HG03103 (cell line): Measurements from ENCODE around the gene RAI14.

Experiments used
- ATAC-seq: cut with Tn5 transposase; IDR thresholded peaks from one replicate; pipeline ENCODE4 v1.9.1; 2021; ENCODE audit warnings: low read depth; ENCODE audit not compliant: unreplicated experiment

RAI14 gene

DNA sequence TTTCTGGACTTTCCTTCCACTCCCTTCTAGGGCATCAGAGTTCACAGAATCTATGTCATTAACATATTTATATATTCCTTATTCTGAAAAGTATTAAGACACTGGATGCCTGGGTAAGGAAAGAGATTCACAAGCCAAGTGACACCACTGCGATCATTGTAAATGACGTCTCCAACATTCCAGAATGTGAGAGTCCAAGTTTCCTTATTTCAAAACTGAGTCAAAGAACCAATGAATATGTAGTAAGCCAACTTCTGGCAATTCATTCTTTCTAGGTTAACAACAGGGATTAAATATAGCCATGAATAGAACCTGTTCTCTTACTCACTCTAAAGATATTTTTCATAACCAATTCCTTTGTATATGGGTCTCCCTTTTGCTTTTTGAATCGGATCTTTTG is 18.1 kb downstream of the RAI14 start:
- no peak for ATAC-seq

DNA sequence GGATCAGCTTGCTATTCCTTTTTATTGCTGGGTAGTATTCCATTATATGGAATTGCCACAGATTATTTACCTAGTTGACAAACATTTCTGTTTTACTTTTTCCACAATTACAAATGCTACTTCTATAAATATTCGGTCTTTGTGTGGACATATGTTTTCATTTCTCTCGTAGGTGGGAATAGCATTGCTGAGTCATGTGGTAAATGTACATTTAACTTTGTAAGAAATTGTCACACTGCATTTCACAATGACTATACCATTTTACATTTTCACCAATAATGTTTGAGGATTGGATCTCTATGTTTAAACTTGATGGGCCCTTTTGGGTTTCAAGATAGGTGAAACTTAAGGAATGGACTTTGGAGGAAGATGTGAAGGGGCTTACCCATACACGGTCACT is 19.7 kb downstream of the RAI14 start:
- no peak for ATAC-seq

DNA sequence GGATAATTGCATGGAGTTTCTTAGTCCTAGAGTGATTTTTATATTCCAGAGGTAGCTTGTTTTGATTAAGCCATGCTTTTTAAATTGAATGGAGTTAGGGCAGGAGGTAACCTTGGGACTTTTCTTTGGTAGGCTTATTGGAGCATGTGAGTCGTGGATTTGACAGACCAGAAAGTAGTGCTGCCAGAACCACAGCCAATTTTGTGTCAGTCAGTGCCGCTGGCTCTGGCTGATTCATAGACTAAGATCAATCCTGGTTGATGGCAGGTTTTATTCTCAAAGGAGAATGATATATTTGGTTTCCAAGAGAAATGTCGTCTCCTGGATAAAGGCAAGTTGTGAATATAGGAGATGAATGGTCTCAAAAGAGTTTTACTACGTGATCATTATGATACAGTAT is 20.3 kb downstream of the RAI14 start:
- no peak for ATAC-seq

DNA sequence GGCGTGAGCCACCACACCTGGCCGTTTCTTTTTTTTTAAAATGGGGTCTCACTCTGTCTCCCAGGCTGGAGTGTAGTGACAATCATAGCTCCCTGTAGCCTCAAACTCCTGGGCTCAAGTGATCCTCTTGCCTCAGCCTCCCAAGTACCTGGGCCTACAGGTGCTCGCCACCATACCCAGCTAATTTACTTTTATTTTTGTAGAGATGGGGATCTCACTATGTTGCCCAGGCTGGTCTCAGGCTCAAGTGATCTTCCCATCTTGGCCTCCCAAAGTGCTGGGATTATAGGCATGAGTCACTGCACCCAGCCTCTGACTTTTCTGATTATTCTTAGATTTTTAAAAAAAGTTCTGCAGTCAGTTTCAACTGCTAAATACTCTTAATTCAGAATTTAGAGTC is 21.3 kb downstream of the RAI14 start:
- ATAC-seq: no peak

DNA sequence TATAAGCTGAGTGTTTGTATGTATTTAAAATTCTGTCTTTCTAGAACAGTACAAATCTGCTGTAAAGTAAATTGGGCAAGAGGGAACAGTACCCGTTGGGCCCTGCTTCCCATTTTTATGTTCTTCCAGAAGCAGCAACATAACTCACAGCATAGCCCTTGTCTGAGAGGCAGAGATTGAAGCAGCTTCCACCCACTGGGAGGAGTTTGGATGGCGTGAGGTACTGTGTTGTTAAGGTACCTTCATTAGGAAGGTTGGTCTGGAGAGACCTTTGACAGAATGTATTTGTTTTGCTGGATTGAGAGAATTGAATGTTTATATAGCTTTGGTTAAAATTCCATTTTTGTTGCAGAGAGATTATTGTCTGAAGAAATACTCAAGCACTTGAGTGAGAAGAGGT is 24.8 kb downstream of the RAI14 start:
- ATAC-seq: no peak

DNA sequence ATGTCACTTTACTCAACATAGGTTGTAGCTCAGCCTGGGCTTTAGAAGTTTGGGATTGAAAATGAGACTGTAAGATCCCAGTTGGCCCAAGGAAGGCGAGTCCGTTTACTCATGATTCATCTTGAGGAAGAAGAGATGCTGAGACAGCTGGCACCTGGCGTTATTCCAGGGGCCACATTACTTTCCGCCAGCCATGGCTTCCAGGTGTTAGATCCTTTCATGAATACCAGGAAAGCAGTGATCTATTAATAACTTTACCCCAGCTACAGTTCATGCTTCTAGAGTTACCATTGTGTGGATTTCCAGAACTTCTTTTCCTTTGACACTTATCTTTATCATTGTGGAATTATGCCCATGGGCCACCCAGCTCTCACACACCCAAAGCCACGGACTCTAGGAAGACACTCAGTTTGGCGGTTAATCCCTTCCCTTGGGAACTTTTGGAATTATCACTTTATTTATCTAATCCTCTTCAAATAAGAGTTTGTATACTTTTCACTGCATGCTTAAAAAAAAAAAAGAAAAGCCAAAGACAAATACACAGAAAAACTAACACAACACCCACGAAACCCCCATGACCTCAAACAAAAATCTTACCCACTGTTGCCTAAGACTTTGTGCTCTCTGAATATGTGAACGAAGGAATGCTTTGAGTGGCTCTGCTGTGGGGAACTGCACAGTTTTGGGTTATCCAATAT is 26.9 kb downstream of the RAI14 start:
- ATAC-seq: no peak

DNA sequence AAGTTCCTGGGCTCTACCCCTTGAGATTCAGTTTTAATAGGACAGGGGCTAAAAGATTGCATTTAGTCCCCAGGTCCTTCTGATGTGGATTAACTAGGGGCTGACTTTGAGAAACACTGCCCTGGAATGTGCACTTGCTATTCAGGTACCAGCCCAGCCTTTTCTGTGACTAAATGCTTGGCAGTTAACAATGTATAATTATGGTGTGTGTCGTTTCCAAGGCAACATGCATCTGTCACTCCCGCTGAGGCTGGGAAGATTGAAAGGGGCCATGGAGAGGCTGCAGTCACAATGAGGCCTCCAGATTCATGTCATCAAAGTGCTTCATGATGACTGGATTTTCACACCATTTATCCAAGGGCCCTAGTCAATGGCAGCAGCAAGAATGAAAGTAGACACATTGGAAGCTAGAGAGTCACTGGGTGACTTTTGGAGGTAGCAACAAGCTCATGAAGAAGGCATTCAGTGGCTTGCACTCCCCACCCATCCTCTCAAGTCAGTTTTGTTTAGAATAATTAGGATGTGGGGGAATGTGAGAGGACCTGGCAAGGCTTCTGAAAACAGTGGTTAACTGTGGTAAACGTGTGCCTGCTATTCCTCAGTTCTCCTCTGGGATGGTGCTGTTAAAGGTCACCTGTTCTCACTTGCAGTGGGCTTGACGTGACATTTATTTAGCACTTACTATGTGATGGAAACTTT is 28.3 kb downstream of the RAI14 start:
- ATAC-seq: no peak

DNA sequence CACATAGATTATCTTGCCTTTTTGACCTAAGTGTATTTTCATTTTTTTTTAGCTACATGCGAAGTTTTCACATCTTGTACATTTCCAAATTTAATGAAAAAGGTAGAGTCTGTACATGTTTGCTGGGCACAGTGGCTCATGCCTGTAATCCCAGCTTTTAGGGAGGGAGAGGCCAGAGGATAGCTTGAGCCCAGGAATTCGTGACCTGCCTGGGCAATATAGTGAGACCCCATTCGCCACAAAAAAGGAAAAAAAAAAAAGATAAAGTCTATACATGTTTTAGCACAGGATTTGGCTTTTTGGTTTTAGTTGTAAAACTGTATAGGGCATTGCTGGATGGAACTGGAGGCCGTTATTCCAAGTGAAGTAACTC is 28.8 kb downstream of the RAI14 start:
- ATAC-seq: no peak

DNA sequence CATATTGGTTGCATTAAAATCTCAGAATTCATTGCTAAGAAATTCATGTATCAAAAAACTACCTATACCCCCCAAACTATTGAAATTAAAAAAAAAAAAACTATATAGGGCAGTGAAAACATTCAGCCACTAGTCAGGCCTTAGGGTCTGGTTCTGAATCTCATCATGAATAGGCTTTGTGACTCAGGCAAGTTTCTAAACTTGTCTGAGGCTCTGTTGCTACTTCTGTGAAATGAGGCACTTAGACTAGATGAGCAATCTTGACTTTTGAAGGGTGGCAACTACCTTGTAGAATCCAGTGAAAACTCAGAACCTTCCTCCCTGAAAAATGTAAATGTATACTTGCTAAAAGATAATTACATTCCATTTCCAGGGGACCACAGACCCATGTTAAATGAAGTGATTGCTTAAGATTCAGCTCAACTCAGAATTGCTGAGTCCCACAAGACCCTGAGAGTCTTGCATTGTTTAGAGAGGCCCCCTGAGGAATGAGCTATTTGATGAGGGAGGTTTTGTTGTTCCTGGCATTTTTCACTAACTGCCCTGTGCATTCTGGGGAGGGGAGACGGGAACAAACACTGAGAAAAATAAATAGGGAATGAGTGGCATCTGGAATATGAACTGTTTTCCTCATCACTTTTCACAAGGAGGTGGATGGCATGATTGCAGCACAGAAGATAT is 29.5 kb downstream of the RAI14 start:
- no peak for ATAC-seq

DNA sequence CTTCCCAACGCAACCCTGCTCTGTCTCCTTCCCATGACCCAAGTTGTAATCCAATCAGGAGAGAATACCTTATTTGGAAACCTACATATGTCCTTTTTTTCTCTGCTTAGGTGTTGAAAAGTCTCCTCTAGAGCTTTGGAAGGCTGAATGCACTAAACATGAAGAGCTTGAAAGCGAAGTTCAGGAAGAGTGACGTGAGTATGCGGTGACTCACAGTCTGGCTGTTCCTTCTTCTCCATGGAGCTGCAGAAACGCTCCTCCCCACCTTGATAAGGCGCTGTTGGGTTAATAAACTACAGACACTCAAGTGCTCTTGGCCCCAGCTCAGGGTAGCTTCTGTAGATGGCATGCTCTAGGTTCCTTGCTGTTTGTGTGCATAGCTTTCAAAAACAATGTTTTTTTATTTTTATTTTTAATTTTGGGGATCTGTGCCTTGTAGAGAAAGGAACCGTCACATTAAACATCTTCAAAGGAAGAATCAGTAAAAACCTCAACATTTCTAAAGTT is 30.7 kb downstream of the RAI14 start:
- no peak for ATAC-seq

DNA sequence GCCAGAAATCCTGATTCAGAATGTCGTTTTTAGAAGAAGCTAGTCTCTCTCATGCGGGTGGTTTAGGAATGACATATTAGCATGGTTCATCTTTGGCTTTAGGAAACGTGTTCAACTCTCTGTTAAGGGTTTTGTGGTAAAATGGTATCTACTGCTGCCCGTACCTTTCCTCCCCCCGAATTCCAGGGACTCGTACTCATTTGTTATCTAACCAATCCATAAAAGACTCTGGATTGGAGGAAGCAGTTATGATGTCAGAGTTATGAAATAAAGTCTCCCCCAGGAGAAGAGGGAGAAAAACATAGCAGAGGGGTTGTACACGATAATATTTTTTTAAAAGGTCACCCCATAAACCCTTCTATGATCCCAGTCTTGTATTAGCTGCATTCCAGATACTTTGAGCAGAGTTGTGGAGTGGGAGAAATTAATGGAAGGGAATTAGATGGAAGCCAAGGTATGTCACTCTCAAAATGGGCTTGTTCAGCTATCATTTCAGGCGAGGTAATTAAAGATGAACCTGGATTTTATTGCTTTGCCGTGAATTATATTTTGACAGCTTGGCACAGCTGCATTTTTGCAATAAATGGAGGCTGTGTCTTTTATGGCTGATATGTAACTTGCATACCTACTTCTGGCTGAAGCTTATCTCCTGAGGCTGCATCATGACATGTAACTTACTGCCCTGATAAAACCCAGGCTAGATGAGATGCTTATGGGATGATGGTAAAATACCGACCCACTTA is 31.3 kb downstream of the RAI14 start:
- ATAC-seq: no peak

DNA sequence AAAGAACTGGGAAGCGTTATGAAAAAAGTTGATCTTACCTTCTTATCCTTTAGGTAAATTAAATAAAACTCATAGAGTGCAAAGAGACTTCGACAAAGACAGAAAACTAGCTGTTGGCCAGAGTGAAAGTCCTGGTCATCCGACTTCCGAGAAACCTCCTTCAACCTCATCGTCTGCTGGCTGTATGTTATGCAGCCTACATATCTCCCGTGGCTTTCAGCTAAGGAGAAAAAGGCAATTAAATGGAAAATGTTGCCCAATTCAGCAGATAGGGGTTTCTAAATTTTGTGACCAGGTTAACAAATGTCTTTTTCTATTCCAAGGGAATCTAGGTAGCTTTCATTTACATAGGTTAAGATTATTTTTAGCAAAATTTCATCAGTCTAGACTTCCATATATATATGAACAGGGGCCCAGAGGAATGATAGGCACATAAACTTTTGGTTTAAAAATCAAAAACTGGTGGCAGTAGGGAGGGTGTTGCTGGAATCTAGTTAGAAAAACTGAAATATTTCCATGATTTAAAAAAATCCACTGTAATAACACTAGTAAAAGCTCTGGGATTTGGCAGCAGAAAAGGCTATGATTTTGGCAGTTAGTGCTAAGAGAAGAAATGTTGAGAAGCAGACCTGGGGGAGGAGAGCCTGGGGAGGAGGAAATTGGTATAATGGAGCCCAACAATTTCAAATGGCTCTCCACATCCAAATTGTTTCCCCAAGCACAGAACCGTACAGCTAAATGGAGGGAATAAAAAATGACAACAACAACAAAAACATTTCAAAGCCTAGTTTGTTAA is 32.1 kb downstream of the RAI14 start:
- ATAC-seq: no peak

DNA sequence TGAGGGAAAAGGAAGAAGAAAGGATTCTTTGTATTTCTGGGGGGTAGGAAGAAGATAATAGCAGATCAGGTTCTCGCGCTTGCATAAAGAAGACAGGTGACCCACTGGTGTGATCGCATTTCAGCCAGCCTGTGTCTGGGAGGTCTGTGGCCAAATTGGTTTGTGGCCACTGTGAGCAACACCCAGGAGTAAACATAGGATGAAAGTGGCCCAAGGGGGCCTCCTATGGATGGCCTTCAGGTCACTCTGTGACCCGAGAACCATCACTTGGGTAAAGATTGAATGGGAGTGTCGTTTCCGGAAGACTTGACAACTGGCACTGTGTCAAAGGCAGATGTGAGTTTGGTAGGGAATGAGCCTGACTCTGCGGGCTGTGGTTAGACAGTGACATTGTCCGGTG is 34.2 kb downstream of the RAI14 start:
- no peak for ATAC-seq

DNA sequence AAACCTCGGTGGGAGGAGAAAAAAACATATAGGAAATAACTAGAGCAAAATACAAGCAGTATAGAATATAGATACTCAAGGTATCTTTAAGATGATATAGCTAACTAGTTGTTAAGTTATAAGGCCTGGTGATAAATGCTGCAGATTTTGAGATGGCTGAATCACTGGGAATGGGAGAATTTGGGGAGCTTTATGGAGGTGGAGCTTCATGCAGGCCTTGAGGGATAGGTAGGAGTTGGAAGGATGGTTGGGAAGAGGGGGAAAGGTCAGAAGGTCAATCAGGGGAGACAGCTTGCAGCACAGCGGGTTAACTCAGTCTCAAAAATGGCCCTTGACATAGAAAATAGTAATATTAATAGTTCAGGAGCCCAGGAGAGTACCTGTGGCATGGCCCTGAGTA is 34.8 kb downstream of the RAI14 start:
- ATAC-seq: no peak

DNA sequence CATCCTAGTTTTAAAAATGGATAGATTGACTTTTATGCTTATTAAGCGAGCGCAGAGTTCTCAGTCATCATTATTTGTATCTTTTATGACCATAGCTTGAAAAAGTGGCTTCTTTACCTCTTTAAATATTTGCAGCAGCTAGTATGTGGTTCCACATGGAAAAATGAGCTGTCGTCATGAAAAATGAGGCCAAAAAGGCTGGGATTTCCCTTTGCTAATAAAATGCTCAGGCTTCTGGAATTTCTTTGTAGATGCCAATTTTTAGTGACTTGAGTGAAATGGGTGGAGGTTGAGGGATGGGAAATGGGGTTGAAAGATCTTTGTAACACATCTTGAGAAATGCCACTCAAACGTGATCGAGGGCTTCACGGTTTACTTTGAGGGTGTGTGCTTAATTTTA is 35.2 kb downstream of the RAI14 start:
- no peak for ATAC-seq

DNA sequence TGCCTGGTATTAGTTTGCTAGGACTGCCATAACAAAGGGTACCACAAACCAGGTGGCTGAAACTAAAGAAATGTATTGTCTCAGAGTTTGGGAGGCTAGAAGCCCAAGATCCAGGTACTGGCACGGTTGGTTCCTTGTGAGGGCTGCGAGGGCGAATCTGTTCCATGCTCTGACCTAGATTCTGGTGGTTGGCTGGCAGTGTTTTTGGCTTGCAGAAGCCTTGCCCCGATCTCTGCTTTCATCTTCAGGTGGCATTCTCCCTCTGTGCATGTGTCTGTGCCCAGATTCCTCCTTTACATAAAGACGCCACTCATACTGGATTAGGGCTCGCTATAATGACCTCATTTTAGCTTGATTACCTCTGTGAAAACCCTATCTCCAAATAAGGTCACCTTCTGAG is 36.7 kb downstream of the RAI14 start:
- no peak for ATAC-seq

DNA sequence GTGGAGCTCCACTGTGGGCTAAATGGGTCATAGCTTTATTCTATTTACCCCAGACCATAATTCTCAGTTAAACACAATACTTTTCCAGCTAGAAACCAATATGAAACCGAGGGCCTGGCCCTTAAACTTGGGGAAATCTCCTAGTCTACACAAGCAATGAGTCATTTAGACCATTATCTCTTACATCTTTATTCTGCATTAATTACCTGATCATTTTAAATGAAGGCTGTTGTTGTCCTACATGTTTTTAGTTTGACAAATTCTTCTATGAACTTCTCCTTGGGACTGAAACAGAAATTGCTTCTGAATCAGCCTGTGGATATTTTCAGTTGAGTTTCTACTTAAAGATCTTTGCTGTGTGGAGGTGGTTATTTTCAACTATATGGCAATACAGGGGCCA is 37.9 kb downstream of the RAI14 start:
- ATAC-seq: no peak

DNA sequence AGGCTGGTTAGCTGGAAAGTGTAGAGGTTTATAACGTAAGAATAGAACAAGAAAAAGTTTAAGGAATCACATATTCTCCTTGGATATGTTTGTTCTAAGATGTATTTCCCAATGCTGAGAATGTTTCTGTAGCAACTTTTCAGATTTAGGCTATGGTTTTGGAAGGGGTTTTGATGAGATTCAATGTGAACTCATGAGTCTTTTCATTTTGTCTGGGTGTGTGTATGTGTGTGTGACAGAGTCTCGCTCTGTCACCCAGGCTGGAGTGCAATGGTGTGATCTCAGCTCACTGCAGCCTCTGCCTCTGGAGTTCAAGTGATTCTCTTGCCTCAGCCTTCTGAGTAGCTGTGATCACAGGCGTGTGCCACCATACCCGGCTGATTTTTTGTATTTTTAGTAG is 38.6 kb downstream of the RAI14 start:
- no peak for ATAC-seq

DNA sequence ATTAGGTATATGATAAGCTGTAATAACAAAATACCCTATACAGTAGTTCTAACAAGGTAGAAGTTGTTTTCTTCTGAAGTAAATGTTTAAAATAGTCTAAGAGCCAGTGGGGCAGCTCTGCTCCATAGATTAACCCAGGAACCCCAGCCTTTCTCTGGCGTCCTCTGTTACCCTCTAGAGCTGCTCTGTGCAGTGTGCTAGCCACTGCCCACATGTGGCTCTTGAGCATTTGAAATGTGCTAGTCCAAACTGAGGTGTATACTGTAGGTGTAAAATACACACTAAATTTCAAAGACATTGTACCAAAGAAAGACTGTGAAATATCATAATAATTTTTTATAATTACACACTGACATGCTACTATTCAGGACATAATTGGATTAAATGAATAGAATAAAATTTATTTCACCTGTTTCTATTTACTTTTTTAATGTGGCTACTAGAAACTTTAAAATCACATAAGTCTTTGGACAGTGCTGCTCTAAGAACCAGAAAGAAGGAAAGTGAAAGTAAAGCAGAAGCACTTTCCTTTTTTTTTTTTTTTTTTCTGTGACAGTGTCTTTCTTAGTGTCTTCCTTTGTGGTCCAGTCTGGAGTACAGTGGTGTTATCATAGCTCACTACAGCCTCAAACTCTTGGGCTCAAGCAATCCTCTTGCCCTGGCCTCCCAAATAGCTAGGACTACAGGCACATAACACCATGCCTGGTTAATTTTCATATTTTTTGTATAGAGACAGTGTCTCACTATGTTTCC is 39.3 kb downstream of the RAI14 start:
- ATAC-seq: no peak
